ENCODE results near the gene ANKRD27.

DNA sequence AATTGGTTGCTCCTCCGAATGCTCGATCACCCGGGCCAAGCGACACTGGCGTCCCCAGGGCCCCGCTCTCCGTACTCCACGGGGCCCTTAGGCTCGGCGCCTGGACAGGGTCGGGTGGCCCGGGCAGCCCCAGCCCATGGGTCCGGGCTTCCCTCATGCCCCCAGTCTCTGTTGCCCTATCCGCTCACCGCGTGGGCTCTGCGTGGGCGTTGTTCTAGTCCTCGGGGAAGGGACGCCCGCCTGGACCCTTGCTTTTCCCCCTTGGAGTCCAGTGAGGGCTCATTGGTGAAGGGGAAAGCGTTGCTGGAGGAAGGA, 45.9 kb upstream of the ANKRD27 start:
- TF ChIP-seq, protein P1, sequence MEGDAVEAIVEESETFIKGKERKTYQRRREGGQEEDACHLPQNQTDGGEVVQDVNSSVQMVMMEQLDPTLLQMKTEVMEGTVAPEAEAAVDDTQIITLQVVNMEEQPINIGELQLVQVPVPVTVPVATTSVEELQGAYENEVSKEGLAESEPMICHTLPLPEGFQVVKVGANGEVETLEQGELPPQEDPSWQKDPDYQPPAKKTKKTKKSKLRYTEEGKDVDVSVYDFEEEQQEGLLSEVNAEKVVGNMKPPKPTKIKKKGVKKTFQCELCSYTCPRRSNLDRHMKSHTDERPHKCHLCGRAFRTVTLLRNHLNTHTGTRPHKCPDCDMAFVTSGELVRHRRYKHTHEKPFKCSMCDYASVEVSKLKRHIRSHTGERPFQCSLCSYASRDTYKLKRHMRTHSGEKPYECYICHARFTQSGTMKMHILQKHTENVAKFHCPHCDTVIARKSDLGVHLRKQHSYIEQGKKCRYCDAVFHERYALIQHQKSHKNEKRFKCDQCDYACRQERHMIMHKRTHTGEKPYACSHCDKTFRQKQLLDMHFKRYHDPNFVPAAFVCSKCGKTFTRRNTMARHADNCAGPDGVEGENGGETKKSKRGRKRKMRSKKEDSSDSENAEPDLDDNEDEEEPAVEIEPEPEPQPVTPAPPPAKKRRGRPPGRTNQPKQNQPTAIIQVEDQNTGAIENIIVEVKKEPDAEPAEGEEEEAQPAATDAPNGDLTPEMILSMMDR (conservative IDR thresholded peaks at IDR 0.05): no peak
- no peak for TF ChIP-seq EZH2 (IDR thresholded peaks at IDR 0.05; ENCODE audit: low read depth)

Data from PC-9 (cell line).